ENCODE data around the gene CD82. TPM values are rescaled to one million over a fixed set of nuclear protein-coding genes. Genes with fewer than 3 reads are reported as not detected.
A peak's percentile ranks its signal among the peaks of the same experiment; 100 is the strongest.

Gene CD82
- total RNA-seq, 1 donor from 2014 or later: 22.3 TPM

DNA sequence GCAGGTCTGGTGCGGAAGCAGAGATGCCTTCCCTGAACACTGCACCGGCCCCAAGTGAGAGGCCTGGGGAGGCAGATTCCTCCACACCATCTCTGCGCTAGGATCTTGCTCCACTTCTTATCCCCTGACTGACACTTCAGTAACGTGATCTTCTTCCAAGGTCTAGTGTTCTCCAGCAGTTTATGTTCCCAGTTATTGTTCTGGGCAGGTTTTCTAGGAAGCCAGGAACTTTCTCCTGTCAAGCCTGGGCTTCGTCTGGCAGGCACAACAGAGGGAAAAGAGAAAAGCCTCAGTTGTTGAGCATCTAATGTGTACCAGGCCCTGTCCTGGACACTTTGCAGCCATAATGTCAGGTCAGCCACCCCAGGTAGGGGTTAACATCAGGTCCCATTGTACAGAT, 10.5 kb downstream of the CD82 start:
- DNase-seq (ENCODE audit: low read depth): no peak

DNA sequence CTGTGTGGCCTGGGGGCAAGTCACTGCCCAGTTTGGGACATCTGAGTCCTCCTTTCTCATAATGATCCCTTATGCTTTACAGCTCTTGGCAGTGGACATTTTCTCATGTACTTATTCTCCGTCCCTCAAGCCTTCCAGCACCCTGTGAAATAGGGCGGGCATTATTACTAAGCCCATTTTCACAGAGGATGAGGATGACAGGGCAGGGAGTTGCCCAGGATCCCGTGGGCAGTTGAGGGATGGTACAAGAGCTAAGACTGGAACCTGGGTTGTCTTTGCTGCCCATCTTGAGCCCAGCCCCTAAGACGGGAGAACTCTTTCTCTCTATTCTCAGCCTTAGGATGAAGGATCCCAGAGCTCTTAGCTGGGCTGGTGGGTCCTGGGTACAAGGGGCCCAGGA, 11.2 kb downstream of the CD82 start:
- no peak for DNase-seq (ENCODE audit: low read depth)

DNA sequence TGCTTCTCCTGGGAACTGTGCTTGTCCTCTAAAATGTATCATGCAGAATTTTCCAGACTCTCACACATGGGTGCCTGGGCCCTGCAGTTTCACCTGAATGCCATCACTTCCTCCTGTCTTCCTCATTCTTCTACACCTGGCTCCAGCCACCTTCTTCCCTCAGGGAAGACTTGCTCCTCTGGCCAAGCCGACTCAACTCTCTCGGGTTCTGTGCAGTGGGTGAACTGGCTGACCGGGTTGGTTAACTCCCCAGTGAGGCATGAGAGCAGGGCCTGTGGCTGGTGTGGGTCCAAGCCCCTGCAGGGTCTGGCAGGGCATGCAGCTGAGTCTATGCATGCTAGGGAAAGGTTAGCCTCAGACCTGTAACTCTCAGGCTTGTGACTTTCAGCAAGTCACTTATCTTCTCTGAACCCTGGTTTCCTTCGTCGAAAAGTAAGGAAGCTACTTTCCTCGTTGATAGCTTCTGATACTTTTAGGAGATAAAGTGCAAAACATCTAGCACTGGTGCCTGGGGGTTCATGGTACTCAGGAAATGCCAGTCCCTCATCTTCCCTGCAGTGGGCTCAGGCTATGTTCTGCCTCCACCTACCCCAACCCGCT, 11.9 kb downstream of the CD82 start:
- DNase-seq (ENCODE audit: low read depth): peak; percentile 38

DNA sequence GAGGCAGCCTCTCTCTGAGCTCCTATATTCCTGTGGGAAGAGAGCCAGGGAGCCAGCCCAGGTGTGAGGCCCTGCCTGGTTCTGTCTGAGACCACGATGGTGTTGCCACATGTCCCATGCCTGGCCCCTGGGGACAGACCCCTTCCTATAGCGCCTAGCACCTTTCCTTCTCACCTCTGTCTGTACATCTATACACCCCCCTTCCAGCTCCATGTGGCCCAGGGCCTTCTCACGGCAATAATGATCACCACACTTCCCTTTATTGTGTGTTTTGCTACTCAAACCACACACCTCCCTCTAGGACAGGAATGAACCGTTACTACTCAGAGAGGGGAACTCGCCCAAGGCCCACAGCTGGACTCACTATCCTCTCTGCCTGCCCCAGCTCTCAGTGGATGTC, 12.8 kb downstream of the CD82 start:
- no peak for DNase-seq (ENCODE audit: low read depth)

DNA sequence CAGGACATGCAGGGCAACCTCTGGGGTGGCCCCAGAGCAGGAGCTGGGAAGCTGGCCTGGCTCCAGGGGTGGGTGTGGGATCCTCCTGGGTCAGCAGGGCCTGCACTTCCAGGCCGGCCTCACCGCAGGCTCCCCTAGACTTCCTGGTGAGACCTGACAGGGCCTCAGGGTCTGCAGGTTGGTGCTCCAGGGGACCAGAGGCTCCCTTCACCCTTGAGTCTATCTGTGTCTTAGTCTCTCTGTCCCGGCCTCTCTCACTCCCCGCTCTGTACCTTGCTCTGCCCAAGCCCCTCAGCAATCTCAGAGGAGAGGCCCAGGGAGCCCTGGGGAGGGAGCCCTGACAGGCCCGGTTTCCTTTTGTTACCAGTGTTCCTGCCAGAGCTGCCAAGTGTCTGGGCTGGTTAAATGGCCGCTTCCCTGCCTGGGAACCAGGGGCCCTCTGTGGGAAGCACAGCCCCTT, 13.9 kb downstream of the CD82 start:
- no peak for DNase-seq (ENCODE audit: low read depth)

- DNase-seq (ENCODE audit: low read depth): no peak
These were observed 15.2 kb downstream of the CD82 start for GRCh38 chr11:44580701-44581100.

DNA sequence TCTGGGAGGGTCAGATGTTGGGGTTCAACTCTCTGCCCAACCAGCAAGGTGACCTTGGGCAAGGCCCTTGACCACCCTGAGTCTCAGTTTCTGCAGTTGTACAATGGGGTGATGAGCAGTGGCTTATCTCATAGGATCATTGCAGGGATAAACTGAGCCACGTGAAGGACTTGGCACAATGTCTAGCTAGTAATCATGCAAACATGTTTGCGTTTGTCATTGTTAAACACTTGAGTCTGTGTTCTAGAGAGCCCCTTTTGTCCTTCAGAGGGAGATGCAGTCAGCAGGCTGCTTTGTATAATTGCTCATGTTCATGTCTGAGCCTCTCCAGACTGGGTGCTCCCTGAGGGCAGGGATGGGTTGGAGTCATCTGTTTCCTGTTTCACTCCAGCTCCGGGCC, 15.8 kb downstream of the CD82 start:
- no peak for DNase-seq (ENCODE audit: low read depth)

DNA sequence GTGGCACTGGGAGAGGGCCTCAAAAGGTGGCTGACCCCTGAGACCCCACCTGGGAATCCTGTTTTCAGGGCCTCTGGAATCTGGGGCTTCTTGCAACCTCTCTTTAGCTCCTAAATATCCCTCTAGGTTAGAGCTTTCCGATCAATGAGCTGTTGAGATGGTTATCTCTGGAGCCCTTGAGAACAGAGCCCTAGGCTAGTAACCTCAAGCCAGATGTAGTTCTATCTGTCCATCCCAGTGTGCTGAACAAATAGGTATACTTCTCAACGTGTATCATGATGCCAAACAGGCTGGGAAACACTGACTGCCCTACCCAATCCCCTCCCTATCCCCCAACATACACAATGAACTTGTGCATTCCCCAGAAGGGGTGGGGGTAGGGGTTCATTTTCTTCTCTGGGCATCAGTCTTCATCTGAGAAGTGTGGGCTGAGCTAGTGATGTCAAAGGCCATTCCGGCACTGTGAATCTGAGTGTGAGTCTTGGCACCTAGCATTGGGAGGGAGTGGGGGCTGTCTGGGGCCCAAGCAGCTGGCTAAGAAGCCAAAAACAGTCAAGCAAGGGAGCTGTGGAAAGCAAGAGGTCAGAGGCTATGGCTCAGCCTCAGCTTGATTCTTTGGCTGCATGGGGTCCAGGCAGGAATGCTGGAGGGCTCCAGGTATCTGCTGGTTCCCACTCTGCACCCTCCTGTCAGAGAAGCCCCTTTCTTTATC, 17.3 kb downstream of the CD82 start:
- DNase-seq (ENCODE audit: low read depth): no peak

DNA sequence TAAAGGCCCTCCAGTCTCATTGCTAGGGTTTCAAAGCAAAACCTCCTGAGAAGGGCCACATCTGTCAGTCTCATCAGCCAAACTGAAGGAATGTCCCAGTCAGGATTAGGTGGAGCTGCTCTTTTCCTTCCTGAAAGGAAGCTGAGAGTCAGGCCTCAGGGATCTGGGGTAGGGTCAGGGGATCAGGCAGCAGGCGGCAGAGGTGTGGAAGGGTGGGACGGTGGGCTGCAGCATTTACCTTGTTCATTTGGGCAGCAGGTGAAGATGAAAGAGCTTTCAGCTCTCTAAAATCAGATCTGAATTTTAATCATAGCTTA, 17.8 kb downstream of the CD82 start:
- no peak for DNase-seq (ENCODE audit: low read depth)

GRCh38 chr11:44585421-44585820, 20.0 kb downstream of the CD82 start:
- DNase-seq (ENCODE audit: low read depth): no peak

DNA sequence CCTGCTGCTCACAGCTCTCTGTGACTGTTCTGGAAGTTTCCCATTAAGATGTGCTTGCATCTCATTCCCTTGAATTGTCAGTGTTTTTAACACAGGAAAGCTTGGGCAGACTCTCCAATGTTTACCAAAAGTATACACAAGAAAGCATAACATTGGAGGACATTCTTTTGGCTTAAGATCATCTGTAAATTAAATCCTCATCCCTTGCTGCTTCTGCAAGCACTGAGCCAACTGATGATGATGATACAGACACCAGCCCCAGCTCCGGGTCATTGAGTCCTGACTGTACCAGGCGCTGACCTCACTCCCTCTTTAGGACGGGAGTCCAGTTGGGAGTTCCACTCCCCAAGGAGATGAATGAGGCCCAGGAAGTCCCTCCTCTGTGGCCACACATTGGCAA, 23.8 kb downstream of the CD82 start:
- peak; percentile 64 for DNase-seq (ENCODE audit: low read depth)

DNA sequence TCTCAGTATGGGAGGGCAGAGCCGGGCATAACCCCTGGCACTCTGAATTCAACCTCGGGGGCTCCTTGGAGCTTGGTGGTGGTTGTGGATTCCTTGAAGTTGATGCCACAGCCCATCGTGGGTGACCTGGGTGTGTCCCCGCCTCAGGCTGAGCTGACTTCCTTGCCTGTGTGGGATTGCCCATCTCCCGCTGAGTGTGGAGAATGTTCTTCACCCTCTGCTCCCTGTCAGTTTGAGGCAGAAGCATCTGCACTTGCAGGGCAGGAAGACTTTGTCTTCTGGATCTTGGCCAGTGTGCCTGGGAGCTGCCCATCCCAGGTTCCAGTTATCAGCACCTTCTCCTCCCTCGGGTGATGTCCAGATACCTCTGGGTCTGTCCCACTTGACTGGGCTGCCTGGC, 25.3 kb downstream of the CD82 start:
- DNase-seq (ENCODE audit: low read depth): no peak

DNA sequence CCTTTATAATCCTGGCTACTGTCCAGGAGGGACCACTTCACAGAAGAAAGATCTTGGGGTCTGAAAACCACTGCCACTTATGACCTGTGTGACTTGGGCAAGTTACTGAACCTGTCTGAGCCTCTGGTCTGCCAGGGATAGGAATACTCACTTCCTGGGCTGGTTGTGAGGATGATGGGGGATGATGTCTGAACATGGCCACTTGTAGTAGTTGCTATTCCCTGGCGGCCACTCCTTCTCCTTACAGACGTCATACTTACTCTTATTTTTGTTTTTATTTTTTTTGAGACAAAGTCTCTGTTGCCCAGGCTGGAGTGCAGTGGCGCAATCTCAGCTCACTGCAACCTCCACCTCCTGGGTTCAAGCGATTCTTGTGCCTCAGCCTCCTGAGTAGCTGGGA, 26.1 kb downstream of the CD82 start:
- no peak for DNase-seq (ENCODE audit: low read depth)

DNA sequence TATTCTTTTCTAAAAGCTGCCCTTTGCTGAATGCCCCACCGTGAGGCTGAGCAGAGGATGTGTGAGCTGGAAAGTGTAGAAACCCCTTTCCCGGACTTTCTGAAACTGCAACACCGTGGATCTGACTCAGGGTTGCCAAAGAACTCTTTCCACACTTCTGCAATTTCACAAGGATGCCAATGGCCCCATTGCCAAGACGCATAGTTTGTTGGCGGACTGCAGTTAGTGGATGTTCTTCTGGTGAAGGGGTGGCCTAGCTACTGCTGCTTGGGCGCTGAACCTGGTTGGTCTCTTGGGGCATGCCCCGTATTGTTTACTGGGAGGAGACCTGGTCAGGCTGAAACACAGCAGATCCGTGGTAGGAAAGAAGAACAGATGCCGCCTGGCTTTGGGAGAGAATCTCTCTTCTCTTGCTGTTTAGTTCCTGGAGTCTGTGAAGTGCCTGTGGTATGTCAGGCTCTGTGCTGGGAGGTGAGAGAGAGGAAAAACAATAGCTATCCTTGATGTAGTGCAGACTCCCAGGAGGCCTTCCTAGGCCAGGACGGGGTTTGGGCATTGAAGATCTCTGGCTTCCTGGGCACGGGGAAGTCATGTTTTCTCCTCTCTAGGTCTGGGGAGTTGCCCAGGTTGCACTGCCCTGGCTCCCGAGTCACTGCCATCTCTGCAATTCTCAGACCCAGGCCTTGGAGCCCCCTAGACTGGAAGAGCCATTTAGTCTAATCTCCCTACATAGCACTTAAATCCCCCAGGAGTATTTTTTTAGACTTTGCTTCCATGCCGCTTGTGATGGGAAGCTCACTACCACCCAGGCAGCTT, 26.9 kb downstream of the CD82 start:
- DNase-seq (ENCODE audit: low read depth): no peak

DNA sequence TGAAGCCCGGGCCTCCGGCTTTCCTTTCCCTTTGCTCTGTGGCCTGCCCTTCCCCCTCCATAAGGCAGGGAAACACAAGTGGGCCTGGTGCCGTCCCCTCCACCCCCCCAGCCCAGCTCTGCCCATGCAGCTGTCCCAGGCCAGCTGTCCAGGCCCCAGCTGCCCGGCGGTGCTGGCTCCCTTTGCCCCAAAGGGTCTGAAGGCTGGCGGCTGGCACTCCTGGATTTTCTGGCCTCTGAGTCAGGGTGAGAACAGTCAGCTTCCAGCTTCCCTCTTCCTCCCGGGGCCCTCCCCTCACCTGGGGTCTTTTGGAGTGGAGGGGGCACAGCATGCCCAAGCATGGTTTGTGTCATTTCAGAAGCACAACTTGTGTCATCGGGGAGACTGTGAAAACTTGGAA, 27.8 kb downstream of the CD82 start:
- DNase-seq (ENCODE audit: low read depth): no peak

GRCh38 chr11:44595006-44595405, 29.5 kb downstream of the CD82 start:
- DNase-seq (ENCODE audit: low read depth): no peak

- DNase-seq (ENCODE audit: low read depth): no peak
These were observed 30.5 kb downstream of the CD82 start for GRCh38 chr11:44595964-44596381.

- no peak for DNase-seq (ENCODE audit: low read depth)
These were observed 31.2 kb downstream of the CD82 start for GRCh38 chr11:44596525-44597276.

DNA sequence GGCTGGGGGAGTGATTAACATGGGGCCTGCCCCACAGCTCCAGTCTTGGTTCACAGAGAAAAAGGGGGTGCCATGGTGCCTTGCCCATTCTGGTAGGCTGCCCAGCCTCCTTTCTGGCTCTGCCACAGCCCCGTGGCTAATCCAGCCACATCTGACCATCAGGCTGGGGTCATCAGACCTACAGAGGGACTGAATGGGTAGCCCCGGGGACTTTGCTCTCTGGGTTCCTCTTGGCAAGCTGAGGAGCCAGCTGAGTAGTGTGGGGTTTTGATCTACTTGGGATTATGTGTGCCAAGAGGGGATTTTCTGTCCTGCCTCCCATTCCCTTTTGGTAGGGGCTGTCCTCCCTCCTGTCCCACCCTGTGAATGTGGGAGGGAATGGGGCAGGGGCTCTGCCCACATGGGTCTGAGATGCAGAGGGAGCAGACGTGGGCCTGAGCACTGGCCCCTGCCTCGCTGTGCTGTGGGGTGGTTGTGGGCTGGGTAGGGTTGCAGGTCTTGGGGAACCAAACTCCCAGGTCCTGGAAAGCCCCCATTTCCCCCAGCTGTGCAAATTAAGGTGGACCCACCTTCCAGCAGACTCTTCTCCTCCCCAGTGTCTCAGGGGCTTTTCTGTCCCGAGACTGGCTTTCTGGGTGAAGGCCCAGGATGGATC, 32.0 kb downstream of the CD82 start:
- no peak for DNase-seq (ENCODE audit: low read depth)

DNA sequence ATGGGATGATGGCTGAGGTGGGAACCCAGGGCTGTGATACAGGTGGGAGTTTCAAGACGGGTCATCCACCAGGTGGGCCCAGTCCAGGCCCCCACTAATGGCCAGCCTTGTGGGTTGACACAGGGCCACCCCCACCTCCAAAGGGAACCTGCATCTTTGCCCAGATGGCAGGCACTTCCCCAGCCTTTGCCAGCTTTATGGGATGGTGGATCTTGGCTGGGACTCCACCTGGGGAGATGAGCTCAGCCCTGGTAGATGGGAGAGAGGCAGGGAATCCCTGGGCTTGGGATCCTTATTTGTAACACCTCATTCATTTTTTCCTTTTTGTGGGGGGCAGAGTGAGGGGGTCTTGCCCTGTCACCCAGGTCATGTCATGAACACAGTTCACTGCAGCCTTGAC, 33.4 kb downstream of the CD82 start:
- DNase-seq (ENCODE audit: low read depth): no peak

DNA sequence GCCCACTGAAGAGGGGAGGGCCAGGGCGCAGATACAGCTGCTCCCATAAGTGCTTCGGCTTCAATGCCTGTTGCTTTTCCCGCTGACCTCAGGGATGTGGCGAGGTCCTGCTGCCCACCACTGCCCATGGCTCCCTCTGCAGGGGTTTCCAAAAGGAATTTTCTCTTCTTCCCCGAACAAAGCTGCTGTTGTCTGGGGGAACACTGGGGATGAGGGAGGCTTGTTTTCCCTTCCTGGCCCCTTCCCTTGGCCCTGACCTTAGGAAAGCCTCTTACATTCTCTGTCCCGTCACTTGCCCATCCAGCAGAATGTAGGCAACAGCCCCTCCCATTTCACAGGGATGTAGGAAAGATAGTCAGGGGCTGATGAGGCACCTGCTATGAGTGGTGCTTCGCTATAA, 34.8 kb downstream of the CD82 start:
- DNase-seq (ENCODE audit: low read depth): no peak

- DNase-seq (ENCODE audit: low read depth): no peak
These were observed 35.4 kb downstream of the CD82 start for GRCh38 chr11:44600839-44601383.

Data from renal cortical epithelial cell (primary cell).